A549 treated with CORT108297 at 1 μM for 4 hours (cell line): Measurements from ENCODE around the gene TEKT5. TPM values are rescaled to one million over a fixed set of nuclear protein-coding genes. Genes with fewer than 3 reads are reported as not detected.

Experiments used
- total RNA-seq: library from RNA; stranded (reverse); fragments of 200-300 nt; extraction: Qiagen RNA extraction; gene quantifications from 5 replicates; pipeline ENCODE4 v1.2.3, GENCODE V29; 2022

The TEKT5 gene
- not detected in 5 replicates for total RNA-seq

DNA sequence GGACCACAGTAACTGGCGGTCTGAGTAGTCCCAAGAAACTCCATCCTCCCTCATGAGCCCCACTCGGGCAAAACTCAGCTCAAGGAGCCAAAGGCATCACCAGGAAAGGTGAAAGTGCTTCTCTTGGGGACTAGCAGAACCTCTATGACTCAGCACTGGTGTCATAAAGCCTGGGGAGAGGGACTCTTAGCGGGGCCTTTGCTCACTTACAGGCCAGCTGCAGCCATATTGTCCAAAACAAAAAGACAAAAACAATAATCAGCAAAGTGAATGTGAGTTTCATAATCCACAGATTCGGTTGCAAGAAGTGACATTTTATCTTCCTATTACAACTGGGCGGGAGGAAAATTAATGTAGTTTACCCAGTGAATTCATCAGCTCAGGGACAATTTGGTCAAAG, at the start of gene TEKT5:
Gene TEKT5, minus strand, starts transcription at position 101 of the 400 bp plus-strand sequence. Its CDS starts 57 bp downstream, at position 44.

DNA sequence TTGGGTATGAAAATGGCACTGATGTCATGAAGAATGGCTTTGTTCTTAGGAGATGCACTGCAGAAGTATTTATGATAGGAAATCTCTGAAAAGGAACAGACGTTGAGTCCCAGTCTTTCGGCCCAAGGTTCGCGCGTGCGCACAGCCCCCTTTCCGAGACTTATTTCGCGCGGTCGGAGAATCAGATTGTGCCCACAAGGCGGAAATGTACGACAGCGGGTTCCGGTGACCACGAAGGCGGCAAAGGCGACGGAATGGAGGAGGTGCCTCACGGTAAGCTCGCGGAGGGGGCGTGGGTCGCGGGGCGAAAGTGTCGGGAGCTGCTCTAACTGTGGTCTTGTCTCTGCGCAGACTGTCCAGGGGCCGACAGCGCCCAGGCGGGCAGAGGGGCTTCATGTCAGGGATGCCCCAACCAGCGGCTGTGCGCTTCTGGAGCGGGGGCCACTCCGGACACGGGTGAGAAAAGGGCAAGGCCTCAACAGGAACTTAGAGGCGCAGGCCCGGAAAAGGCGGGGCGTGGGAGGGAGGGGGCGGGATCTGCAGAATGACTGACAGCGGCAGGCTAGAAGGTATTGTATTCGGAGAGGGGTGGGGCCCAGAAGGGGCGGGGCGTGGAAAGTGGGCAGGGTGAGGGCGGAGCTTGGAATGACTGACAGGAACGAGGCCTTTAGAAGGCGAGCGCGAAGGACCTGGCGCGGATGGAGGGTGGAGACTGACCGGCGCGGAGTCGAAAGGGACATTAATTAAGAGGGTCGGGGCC, 49.1 kb upstream of the TEKT5 start, which contains the start of gene NUBP1:
Gene NUBP1, plus strand, starts transcription at position 233 of the 760 bp plus-strand sequence. Its CDS starts 22 bp downstream, at position 255.

GRCh38 chr16:10579965-10580882, 114.5 kb downstream of the TEKT5 start, which contains the start of gene EMP2:
Gene EMP2, minus strand, starts transcription at chr16:10580598. Its CDS starts 32,981 bp downstream, at chr16:10547617.

Other genes with a start within 250 kb of the TEKT5 start
- gene EMP2, start 114.3 kb downstream of the TEKT5 start, total RNA-seq = 16.6 to 25.9 TPM (median 25.0 TPM) in 5 replicates
- 41.9 to 46.1 TPM (median 42.1 TPM) in 5 replicates for gene NUBP1, start 48.9 kb upstream of the TEKT5 start, total RNA-seq
- gene TVP23A, start 123.9 kb upstream of the TEKT5 start, total RNA-seq = 0.05 to 0.15 TPM (median 0.11 TPM) in 5 replicates
- 0.05 to 0.15 TPM (median 0.13 TPM) in 5 replicates for gene CIITA, start 182.3 kb upstream of the TEKT5 start, total RNA-seq
- 31.0 to 44.8 TPM (median 43.6 TPM) in 5 replicates for gene DEXI, start 247.5 kb upstream of the TEKT5 start, total RNA-seq
- 7.3 to 9.4 TPM (median 9.2 TPM) in 5 replicates for gene CLEC16A, start 249.6 kb upstream of the TEKT5 start, total RNA-seq